HCT116 (cell line): ENCODE data around the gene TBCCD1. TPM values are rescaled to one million over a fixed set of nuclear protein-coding genes. Genes with fewer than 3 reads are reported as not detected.

Source experiments
- ATAC-seq: fragments of 200-7000 bp; cut with Tn5 transposase; 2 replicates; pipeline ENCODE4 v1.9.1; 2020; ENCODE audit warnings: mild to moderate bottlenecking, moderate library complexity
- BruUV-seq: library from RNA; stranded (reverse); fragments of 400-500 nt; replicated peaks from 2 replicates; lab custom pipeline; 2021; lab: Mats Ljungman, UMichigan
- CTCF ChIA-PET: fragments of 300-600 bp; sonication (Branson Sonifier 250); formaldehyde crosslinking; loops from one replicate; lab custom pipeline; 2021; ENCODE audit warnings: antibody characterized with exemption; lab: Charles Lee
- POLR2A ChIA-PET: fragments of 300-600, 350-600 bp; sonication (Branson Sonifier 250); formaldehyde crosslinking; loops from one replicate; lab custom pipeline; 2021; ENCODE audit warnings: antibody characterized with exemption; lab: Charles Lee
- RAD21 ChIA-PET, 2 experiments: fragments of 300-600 bp; sonication (Branson Sonifier 250); formaldehyde crosslinking; loops; one replicate each; lab custom pipeline; 2023; ENCODE audit warnings: low total read pairs in 2 of 2; ENCODE audit not compliant: uncharacterized antibody in 2 of 2, unreplicated experiment in 2 of 2, low non-redundant PET in 1 of 2; lab: Charles Lee
- DNase-seq: peaks from one replicate; pipeline ENCODE4 v3.0.0-alpha.2; 2010; ENCODE audit warnings: low read depth, low spot score
- H2AFZ ChIP-seq: fragments of 200-600 bp; shearing (Covaris generic), sonication (generic); 2 replicates; pipeline ENCODE4 v1.6.1; 2017; ENCODE audit warnings: low read depth, mixed run types, mixed read lengths, antibody characterized with exemption, low read length; ENCODE audit not compliant: poor library complexity, severe bottlenecking
- H3K27ac ChIP-seq: 2 replicates; pipeline ENCODE4 v1.5.1; 2012; ENCODE audit warnings: low read depth, low read length
- H3K27me3 ChIP-seq: fragments of 200-600 bp; sonication (generic); 2 replicates; pipeline ENCODE4 v1.6.1; 2016; ENCODE audit warnings: mixed run types, low read length, mixed read lengths; ENCODE audit not compliant: insufficient read depth
- H3K36me3 ChIP-seq, 2 experiments: fragments of 200-500 bp in 1 of 2; fragments of 200-600 bp in 1 of 2; sonication (Bioruptor generic) in 1 of 2; sonication (generic) in 1 of 2; 2 replicates each; pipeline versions ENCODE4 v1.5.1 to v1.6.1; 2014 to 2016; ENCODE audit warnings: low read length in 2 of 2, inconsistent platforms in 1 of 2, mixed read lengths in 1 of 2, mixed run types in 1 of 2; ENCODE audit not compliant: insufficient read depth in 2 of 2, control insufficient read depth in 1 of 2
- H3K4me1 ChIP-seq, 2 experiments: fragments of 200-600 bp in 1 of 2; sonication (generic) in 1 of 2; 2 replicates each; pipeline versions ENCODE4 v1.5.1 to v1.6.1; 2012 to 2017; ENCODE audit warnings: low read length in 2 of 2, inconsistent platforms in 1 of 2, mild to moderate bottlenecking in 1 of 2, mixed read lengths in 1 of 2, mixed run types in 1 of 2, moderate library complexity in 1 of 2; ENCODE audit not compliant: insufficient read depth in 2 of 2, control insufficient read depth in 1 of 2
- H3K4me2 ChIP-seq: fragments of 200-600 bp; sonication (generic); 2 replicates; pipeline ENCODE4 v1.6.1; 2017; ENCODE audit warnings: mixed run types, low read length, mixed read lengths
- H3K4me3 ChIP-seq, 2 experiments: fragments of 200-600 bp in 1 of 2; sonication (generic) in 1 of 2; replicated peaks in 1 of 2; 2 replicates each; pipeline ENCODE4 v1.5.1; 2011 to 2016; ENCODE audit warnings: low read length in 2 of 2, control low read depth in 1 of 2, low read depth in 1 of 2, mild to moderate bottlenecking in 1 of 2, mixed read lengths in 1 of 2, mixed run types in 1 of 2
- H3K79me2 ChIP-seq: fragments of 200-600 bp; sonication (generic); 2 replicates; pipeline ENCODE4 v1.6.1; 2017; ENCODE audit warnings: mild to moderate bottlenecking, mixed run types, low read length, moderate library complexity, mixed read lengths; ENCODE audit not compliant: insufficient read depth
- H3K9ac ChIP-seq: fragments of 200-600 bp; sonication (generic); 2 replicates; pipeline ENCODE4 v1.6.1; 2016; ENCODE audit warnings: low read length, mixed read lengths
- H3K9me2 ChIP-seq: fragments of 200-600 bp; sonication (generic), shearing (Covaris generic); 2 replicates; pipeline ENCODE4 v1.6.1; 2017; ENCODE audit warnings: mixed run types, mild to moderate bottlenecking, moderate library complexity; ENCODE audit not compliant: insufficient read depth
- H3K9me3 ChIP-seq, 2 experiments: fragments of 200-500 bp in 1 of 2; fragments of 200-600 bp in 1 of 2; sonication (Bioruptor generic) in 1 of 2; sonication (generic) in 1 of 2; 2 replicates each; pipeline ENCODE4 v1.6.1; 2014 to 2017; ENCODE audit warnings: low read length in 2 of 2, mixed read lengths in 2 of 2, inconsistent platforms in 1 of 2, low read depth in 1 of 2, mild to moderate bottlenecking in 1 of 2, mixed run types in 1 of 2, moderate library complexity in 1 of 2; ENCODE audit not compliant: control insufficient read depth in 1 of 2, insufficient read depth in 1 of 2
- H4K20me1 ChIP-seq: fragments of 200-600 bp; sonication (generic), shearing (Covaris generic); 2 replicates; pipeline ENCODE4 v1.6.1; 2017; ENCODE audit warnings: mixed run types, mild to moderate bottlenecking, moderate library complexity; ENCODE audit not compliant: insufficient read depth
- CBX3 ChIP-seq: IDR thresholded peaks from 2 replicates; pipeline ENCODE4 v1.6.1; 2012; ENCODE audit warnings: low read depth
- CTCF ChIP-seq, 3 experiments: fragments of 200-600 bp in 1 of 3; sonication (generic) in 1 of 3; IDR thresholded peaks in 2 of 3; conservative IDR thresholded peaks in 1 of 3; 2 replicates each; pipeline ENCODE4 v1.5.1; 2012 to 2017; ENCODE audit warnings: low read depth in 2 of 3, low read length in 2 of 3, antibody characterized with exemption in 1 of 3, borderline replicate concordance in 1 of 3, control low read depth in 1 of 3, mild to moderate bottlenecking in 1 of 3, mixed read lengths in 1 of 3, mixed run types in 1 of 3, moderate library complexity in 1 of 3; ENCODE audit not compliant: insufficient read depth in 1 of 3
- ELF1 ChIP-seq: IDR thresholded peaks from 2 replicates; pipeline ENCODE4 v1.6.1; 2012; ENCODE audit warnings: low read depth, borderline replicate concordance
- FOSL1 ChIP-seq: IDR thresholded peaks from 2 replicates; pipeline ENCODE4 v1.6.1; 2012; ENCODE audit warnings: low read depth
- JUND ChIP-seq: IDR thresholded peaks from 2 replicates; pipeline ENCODE4 v1.6.1; 2012
- RAD21 ChIP-seq: IDR thresholded peaks from 2 replicates; pipeline ENCODE4 v1.6.1; 2012; ENCODE audit warnings: low read depth, mild to moderate bottlenecking
- TCF7L2 ChIP-seq: IDR thresholded peaks from 2 replicates; pipeline ENCODE4 v1.7.0; 2011; ENCODE audit warnings: borderline replicate concordance, inconsistent platforms; ENCODE audit not compliant: insufficient read depth, insufficient read length; ENCODE audit errors: extremely low read depth
- YY1 ChIP-seq: IDR thresholded peaks from 2 replicates; pipeline ENCODE4 v1.6.1; 2011; ENCODE audit warnings: low read length, low read depth, moderate library complexity, mild to moderate bottlenecking; ENCODE audit not compliant: insufficient replicate concordance; ENCODE audit errors: extremely low read depth
- intact Hi-C: fragments of 100-400 bp; cut with micrococcal nuclease; formaldehyde crosslinking; loops from 2 replicates; pipeline ENCODE4 v1.10.0; 2022
- total RNA-seq: library from RNA; stranded (reverse); gene quantifications from one replicate; pipeline ENCODE4 v1.2.1, GENCODE V29; 2021; ENCODE audit not compliant: unreplicated experiment

The TBCCD1 gene
- total RNA-seq, 1 experiment from 2014 or later, result 16.8 TPM

GRCh38 chr3:186540221-186540834 is 26.8 kb downstream of the TBCCD1 start:
- ATAC-seq (peak; percentile 93), DNase-seq (peak; percentile 76)
- TF ChIP-seq CTCF (IDR thresholded peaks at IDR 0.05 in 2 of 3, conservative IDR thresholded peaks at IDR 0.05 in 1 of 3; ENCODE audit: borderline replicate concordance in 1 of 3, insufficient read depth in 1 of 3, low read depth in 2 of 3, low read length in 2 of 3), result peak; percentile 50 to 83 (median 78)
- TF ChIP-seq YY1, result peak; percentile 16
- peak; percentile 92 for TF ChIP-seq RAD21
- no peak for TF ChIP-seq ELF1
- no peak for TF ChIP-seq CBX3
- peak; percentile 78 for TF ChIP-seq TCF7L2
- TF ChIP-seq FOSL1, result peak; percentile 56; the same call in 1 of the 2 replicates
- TF ChIP-seq JUND, result peak; percentile 44; the same call in 1 of the 2 replicates
- no peaks in the 10 kb centered on the region for H3K79me2 ChIP-seq
- H3K4me2 ChIP-seq, result peak overlapping the region; percentile 41
- no peak overlapping the region for H3K27ac ChIP-seq
- peaks cover 9 to 17% of the 10 kb centered on the region in 2 experiments; a peak in 3 of 4 replicates for H3K4me1 ChIP-seq
- no peaks in the 10 kb centered on the region for H3K36me3 ChIP-seq
- CTCF ChIA-PET, result interaction anchor here (0.7 to 4.0 kb wide), 25 partner anchors 8 to 597 kb away, joined by 3 to 86 read pairs (median 4); partner anchors contain the start of gene DNAJB11
- H3K27me3 ChIP-seq, result no peaks in the 10 kb centered on the region
- BruUV-seq, result no TSS peak
- intact Hi-C loops, result loop anchor here (1.0 kb wide), 2 partner anchors 281 to 557 kb away; no protein-coding TSS in a partner anchor
- H2AFZ ChIP-seq, result no peak overlapping the region
- H3K4me3 ChIP-seq, result no peak overlapping the region
- POLR2A ChIA-PET, result interaction anchor here (0.9 to 2.2 kb wide), 3 partner anchors 30 to 298 kb away, joined by 3 to 7 read pairs (median 6); partner anchors contain the start of gene DNAJB11
- RAD21 ChIA-PET, result interaction anchor here (0.7 to 2.0 kb wide), 9 partner anchors 77 to 557 kb away, joined by 3 to 6 read pairs (median 3); no protein-coding TSS in a partner anchor
- no peaks in the 10 kb centered on the region for H3K9me3 ChIP-seq
- no peaks in the 10 kb centered on the region for H3K9me2 ChIP-seq
- H3K9ac ChIP-seq, result no peak overlapping the region
- no peaks in the 10 kb centered on the region for H4K20me1 ChIP-seq
